NK-92 (cell line): ENCODE data around the gene NT5C1B.

ENCODE experiments used
- DNase-seq: peaks from one replicate; lab custom pipeline; 2025; ENCODE audit not compliant: unreplicated experiment; lab: John Stamatoyannopoulos, UW

Gene NT5C1B

GRCh38 chr2:18518116-18519111 is 71.0 kb downstream of the NT5C1B start:
- DNase-seq: no peak

GRCh38 chr2:18517386-18517785 is 72.0 kb downstream of the NT5C1B start:
- DNase-seq: no peak

- DNase-seq: no peak
Measured at GRCh38 chr2:18516112-18516511, 73.3 kb downstream of the NT5C1B start.

GRCh38 chr2:18514526-18515461 is 74.6 kb downstream of the NT5C1B start:
- DNase-seq: no peak
